22Rv1 (cell line): ENCODE results near the gene ENC1.

ENCODE experiments used
- CTCF ChIP-seq: fragments of 450-650 bp; IDR thresholded peaks from 2 replicates; pipeline ENCODE4 v1.5.1; 2017; ENCODE audit warnings: mild to moderate bottlenecking
- ZFX ChIP-seq: fragments of 450-650 bp; IDR thresholded peaks from 2 replicates; pipeline ENCODE4 v1.6.1; 2017; ENCODE audit warnings: antibody characterized with exemption, borderline replicate concordance

- no peak for TF ChIP-seq CTCF
- TF ChIP-seq ZFX: no peak
Measured at GRCh38 chr5:74659172-74659571, 18.6 kb upstream of the ENC1 start.
